Measurements from ENCODE around the gene TP53INP2. TPM values are rescaled to one million over a fixed set of nuclear protein-coding genes. Genes with fewer than 3 reads are reported as not detected.
"Not testable (repeated sequence)": the region's sequence is repeated elsewhere in the genome, so short reads cannot be mapped to it uniquely, and the experiment has no call there.

The TP53INP2 gene, protein sequence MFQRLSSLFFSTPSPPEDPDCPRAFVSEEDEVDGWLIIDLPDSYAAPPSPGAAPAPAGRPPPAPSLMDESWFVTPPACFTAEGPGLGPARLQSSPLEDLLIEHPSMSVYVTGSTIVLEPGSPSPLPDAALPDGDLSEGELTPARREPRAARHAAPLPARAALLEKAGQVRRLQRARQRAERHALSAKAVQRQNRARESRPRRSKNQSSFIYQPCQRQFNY
- total RNA-seq, result 1 to 10 TPM; 1.9 TPM

DNA sequence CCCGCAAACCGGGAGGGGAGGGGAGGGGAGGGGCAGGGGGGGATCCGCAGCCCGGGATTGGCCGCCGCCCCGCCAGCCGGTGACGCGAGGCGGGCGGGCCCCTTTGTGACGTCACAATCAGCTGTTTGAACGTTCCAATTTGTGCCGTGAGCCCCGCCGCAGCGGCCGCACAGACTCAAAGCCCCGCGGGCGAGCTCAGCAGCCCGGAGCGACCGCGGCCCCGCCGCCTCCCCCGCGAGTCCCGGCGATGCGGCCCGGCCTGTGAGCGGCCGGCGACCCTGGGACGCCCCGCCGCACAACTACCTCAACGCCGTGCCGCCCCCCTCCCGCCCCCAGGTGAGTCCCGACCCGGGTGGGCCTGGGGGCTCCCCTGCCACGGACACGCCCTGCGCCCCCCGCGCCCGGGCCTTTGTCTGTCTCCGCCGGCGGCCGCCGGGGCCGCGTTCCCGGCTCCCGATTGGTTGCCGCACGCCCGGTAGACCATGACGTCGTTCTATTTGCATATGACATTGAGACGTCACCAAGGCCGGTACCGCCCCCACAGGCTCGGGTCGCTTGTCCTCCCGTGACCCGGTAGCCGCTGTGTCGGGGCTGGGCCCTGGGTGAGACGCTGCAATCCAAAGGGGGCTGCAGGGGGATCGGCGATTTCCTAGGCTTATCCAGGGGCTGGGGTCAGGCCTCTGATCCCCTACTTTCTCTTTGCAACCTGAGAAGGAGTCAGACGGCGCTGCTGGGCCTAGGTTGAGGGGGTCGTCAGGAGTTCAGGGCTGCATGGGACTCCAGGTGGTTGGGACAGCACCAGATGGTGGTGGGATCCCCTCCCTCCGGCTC lies at the start of gene TP53INP2:
TP53INP2 (plus strand) TSS at position 168 of the 831 bp plus-strand sequence. CDS start 4,396 bp downstream, outside the sequence.
- Mint-ChIP-seq H3K9me3 (no peaks in the 10 kb centered on the region), H3K4me3 (peak within 1 kb of the TSS; percentile 90), H3K4me1 (ENCODE audit: low read depth) (peaks cover 10% of the 10 kb centered on the region), H3K36me3 (ENCODE audit: low read depth) (no peaks in the 10 kb centered on the region), H3K27ac (peak within 1 kb of the TSS; percentile 13), H3K27me3 (ENCODE audit: low read depth) (peaks cover 6% of the 10 kb centered on the region)
- CTCF ChIA-PET, result interaction anchor here (0.6 to 7.9 kb wide), 8 partner anchors 9 to 1527 kb away, joined by 3 to 52 read pairs (median 5); partner anchors contain the start of gene DYNLRB1
- intact Hi-C loops (cut with micrococcal nuclease), result loop anchor here (1.0 kb wide), 2 partner anchors 27 to 146 kb away; partner anchors contain the start of genes MAP1LC3A and PIGU
- peak; percentile 81 for DNase-seq

DNA sequence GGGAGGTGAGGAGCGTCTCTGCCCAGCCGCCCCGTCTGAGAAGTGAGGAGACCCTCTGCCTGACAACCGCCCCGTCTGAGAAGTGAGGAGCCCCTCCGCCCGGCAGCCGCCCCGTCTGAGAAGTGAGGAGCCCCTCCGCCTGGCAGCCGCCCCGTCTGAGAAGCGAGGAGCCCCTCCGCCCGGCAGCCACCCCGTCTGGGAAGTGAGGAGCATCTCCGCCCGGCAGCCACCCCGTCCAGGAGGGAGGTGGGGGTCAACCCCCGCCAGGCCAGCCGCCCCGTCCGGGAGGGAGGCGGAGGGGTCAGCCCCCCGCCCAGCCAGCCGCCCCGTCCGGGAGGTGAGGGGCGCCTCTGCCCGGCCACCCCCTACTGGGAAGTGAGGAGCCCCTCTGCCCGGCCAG lies 45.5 kb upstream of the TP53INP2 start:
- H3K27ac Mint-ChIP-seq; H3K27me3 Mint-ChIP-seq (ENCODE audit: low read depth); H3K4me3 Mint-ChIP-seq; CTCF ChIA-PET; H3K4me1 Mint-ChIP-seq (ENCODE audit: low read depth); H3K9me3 Mint-ChIP-seq; intact Hi-C loops (cut with micrococcal nuclease); DNase-seq; H3K36me3 Mint-ChIP-seq (ENCODE audit: low read depth): not testable (repeated sequence)

DNA sequence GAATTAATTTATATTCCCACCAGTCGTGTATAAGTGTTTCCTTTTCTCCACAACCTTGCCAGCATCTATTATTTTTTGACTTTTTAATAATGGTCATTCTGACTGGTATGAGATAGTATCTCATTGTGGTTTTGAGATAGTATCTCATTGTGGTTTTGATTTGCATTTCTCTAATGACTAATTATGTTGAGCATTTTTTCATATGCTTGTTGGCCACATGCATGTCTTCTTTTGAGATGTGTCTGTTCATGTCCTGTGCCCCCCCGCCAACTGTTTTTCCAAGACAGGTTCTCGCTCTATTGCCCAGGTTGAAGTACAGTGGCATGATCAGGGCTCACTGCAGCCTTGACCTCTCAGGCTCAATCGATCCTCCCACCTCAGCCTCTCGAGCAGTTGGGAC lies 42.3 kb upstream of the TP53INP2 start:
- H3K27ac Mint-ChIP-seq; intact Hi-C loops (cut with micrococcal nuclease); H3K4me1 Mint-ChIP-seq (ENCODE audit: low read depth); H3K9me3 Mint-ChIP-seq; H3K4me3 Mint-ChIP-seq; H3K27me3 Mint-ChIP-seq (ENCODE audit: low read depth); H3K36me3 Mint-ChIP-seq (ENCODE audit: low read depth); DNase-seq: not testable (repeated sequence)
- CTCF ChIA-PET, result interaction anchor here (0.6 kb wide), 1 partner anchor 12 kb away, joined by 3 read pairs; no protein-coding TSS in a partner anchor

DNA sequence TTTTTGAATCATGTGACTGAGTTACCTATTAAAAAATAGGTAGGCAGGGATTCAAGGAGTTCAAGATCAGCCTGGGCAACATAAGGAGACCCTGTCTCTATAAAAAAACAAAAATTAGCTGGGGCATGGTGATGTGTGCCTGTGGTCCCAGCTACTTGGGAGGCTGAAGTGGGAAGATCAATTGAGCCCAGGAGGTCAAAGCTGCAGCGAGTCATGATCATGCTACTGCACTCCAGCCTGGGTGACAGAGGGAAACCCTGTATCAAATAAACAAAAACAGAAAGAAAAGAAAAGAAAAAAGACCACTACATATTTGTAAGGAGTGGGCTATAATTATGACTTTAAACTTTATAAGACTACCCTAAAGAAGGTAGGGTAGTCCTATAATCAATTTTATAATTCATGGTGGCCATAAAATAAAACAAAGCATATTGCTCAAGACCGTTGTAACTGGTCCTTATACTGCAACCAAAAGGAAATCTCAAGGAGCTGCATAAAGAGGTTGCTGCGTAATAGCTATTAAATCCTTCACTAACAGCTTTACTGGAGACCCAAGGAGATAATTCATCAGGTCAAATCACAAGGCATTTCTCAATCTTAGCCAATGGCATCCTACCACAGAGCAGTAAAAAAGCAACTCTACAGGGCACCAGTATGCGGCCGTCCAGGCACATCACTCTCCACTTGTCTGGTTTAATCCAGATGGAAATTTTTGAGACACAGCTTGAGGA lies 40.8 kb upstream of the TP53INP2 start:
- H3K4me3 Mint-ChIP-seq, result no peak overlapping the region
- CTCF ChIA-PET, result interaction anchor here (0.6 kb wide), 1 partner anchor 569 kb away, joined by 5 read pairs; no protein-coding TSS in a partner anchor
- no peaks in the 10 kb centered on the region for H3K36me3 Mint-ChIP-seq (ENCODE audit: low read depth)
- no peaks in the 10 kb centered on the region for H3K27me3 Mint-ChIP-seq (ENCODE audit: low read depth)
- H3K27ac Mint-ChIP-seq, result no peak overlapping the region
- H3K9me3 Mint-ChIP-seq, result no peaks in the 10 kb centered on the region
- intact Hi-C loops (cut with micrococcal nuclease), result no loop called here
- peaks cover 6% of the 10 kb centered on the region for H3K4me1 Mint-ChIP-seq (ENCODE audit: low read depth)
- no peak for DNase-seq

DNA sequence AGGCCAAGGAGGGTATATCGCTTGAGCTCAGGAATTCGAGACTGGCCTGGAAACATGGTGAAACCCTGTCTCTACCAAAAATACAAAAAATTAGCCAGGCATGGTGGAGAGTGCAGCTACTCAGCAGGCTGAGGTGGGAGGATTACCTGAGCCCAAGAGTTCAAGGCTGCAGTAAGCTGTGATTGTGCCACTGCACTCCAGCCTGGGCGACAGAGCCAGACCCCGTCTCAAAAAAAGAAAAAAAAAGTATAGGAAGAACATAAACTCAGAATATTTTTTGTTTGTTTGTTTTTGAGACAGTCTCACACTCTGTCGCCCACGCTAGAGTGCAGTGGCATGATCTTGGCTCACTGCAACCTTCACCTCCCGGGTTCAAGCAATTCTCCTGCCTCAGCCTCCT lies 39.4 kb upstream of the TP53INP2 start:
- H3K4me1 Mint-ChIP-seq (ENCODE audit: low read depth); H3K27me3 Mint-ChIP-seq (ENCODE audit: low read depth); H3K36me3 Mint-ChIP-seq (ENCODE audit: low read depth); H3K27ac Mint-ChIP-seq; DNase-seq; H3K9me3 Mint-ChIP-seq; intact Hi-C loops (cut with micrococcal nuclease); H3K4me3 Mint-ChIP-seq: not testable (repeated sequence)
- CTCF ChIA-PET, result interaction anchor here (0.6 kb wide), 1 partner anchor 191 kb away, joined by 3 read pairs; no protein-coding TSS in a partner anchor

DNA sequence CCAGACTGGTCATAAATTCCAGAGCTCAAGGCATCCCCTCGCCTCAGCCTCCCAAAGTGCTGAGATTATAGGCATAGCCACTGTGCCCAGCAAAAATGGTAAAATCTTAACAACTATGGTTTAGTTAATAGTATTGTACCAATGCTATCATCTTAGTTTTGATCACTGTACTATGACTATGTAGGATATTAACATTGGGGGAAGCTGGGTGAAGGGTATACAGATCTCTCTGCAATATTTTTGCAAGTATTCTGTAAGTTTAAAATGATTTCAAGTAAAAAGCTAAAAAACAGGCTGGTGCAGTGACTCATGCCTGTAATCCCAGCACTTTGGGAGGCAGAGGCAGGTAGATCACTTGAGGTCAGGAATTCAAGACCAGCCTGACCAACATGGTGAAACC lies 35.0 kb upstream of the TP53INP2 start:
- intact Hi-C loops (cut with micrococcal nuclease), result no loop called here
- H3K4me3 Mint-ChIP-seq, result no peak overlapping the region

DNA sequence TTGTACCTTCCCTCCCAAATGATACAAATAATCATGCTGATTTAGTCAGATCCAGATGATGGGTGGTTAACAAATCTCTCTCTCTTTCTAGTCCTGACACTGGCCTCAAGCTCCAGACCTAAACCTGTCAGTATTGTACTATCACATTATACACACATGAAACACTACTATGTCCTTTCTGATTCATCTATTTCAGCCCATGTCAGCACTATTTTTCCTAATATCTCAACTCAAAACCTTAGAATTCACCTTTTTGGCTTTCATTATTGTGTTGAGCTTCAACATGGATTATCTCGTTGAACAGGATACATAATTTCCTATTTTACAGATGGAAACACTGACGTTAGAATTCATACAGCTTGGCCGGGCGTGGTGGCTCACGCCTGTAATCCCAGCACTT lies 30.7 kb upstream of the TP53INP2 start:
- H3K9me3 Mint-ChIP-seq, result no peaks in the 10 kb centered on the region
- no peak overlapping the region for H3K4me3 Mint-ChIP-seq
- peaks cover 23% of the 10 kb centered on the region for H3K4me1 Mint-ChIP-seq (ENCODE audit: low read depth)

More for the DNA sequence above, 35.0 kb upstream of the TP53INP2 start:
- Mint-ChIP-seq H3K27me3 (ENCODE audit: low read depth) (no peaks in the 10 kb centered on the region), H3K36me3 (ENCODE audit: low read depth) (no peaks in the 10 kb centered on the region), H3K4me1 (ENCODE audit: low read depth) (peaks cover 8% of the 10 kb centered on the region), H3K9me3 (no peaks in the 10 kb centered on the region), H3K27ac (no peak overlapping the region)
- CTCF ChIA-PET, result interaction anchor here (0.6 to 1.2 kb wide), 2 partner anchors 30 to 100 kb away, joined by 3 read pairs; no protein-coding TSS in a partner anchor
- no peak for DNase-seq

DNA sequence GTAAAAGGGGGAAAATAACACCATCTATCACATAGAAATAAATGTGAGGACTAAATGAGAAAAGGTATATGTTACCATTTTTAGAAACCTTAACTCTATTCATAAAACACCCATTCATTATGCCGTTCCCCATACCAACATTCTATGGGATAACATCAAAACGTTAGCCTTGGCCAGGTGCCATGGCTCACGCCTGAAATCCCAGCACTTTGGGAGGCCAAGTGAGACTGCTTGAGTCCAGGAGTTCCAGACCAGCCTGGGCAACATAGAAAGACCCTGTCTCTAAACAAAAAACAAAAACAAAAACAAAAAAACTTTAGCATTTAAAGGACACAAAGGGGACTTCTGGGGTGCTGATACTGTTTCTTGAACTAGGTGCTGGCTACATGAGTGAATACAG lies 28.6 kb upstream of the TP53INP2 start:
- CTCF ChIA-PET, result interaction anchor here (1.2 kb wide), 1 partner anchor 566 kb away, joined by 7 read pairs; no protein-coding TSS in a partner anchor
- H3K27ac Mint-ChIP-seq, result no peak overlapping the region
- DNase-seq, result no peak
- no peaks in the 10 kb centered on the region for H3K36me3 Mint-ChIP-seq (ENCODE audit: low read depth)
- no peaks in the 10 kb centered on the region for H3K9me3 Mint-ChIP-seq
- H3K4me3 Mint-ChIP-seq, result no peak overlapping the region
- intact Hi-C loops (cut with micrococcal nuclease), result loop anchor here (5.0 kb wide), 2 partner anchors 863 to 1183 kb away; partner anchors contain the start of genes CBFA2T2 and CHMP4B
- H3K4me1 Mint-ChIP-seq (ENCODE audit: low read depth), result peaks cover 27% of the 10 kb centered on the region
- H3K27me3 Mint-ChIP-seq (ENCODE audit: low read depth), result no peaks in the 10 kb centered on the region

More for the DNA sequence above, 30.7 kb upstream of the TP53INP2 start:
- CTCF ChIA-PET, result interaction anchor here (1.0 kb wide), 1 partner anchor 34 kb away, joined by 3 read pairs; no protein-coding TSS in a partner anchor
- H3K36me3 Mint-ChIP-seq (ENCODE audit: low read depth), result no peaks in the 10 kb centered on the region
- no peak overlapping the region for H3K27ac Mint-ChIP-seq
- no peaks in the 10 kb centered on the region for H3K27me3 Mint-ChIP-seq (ENCODE audit: low read depth)
- intact Hi-C loops (cut with micrococcal nuclease), result no loop called here
- no peak for DNase-seq

DNA sequence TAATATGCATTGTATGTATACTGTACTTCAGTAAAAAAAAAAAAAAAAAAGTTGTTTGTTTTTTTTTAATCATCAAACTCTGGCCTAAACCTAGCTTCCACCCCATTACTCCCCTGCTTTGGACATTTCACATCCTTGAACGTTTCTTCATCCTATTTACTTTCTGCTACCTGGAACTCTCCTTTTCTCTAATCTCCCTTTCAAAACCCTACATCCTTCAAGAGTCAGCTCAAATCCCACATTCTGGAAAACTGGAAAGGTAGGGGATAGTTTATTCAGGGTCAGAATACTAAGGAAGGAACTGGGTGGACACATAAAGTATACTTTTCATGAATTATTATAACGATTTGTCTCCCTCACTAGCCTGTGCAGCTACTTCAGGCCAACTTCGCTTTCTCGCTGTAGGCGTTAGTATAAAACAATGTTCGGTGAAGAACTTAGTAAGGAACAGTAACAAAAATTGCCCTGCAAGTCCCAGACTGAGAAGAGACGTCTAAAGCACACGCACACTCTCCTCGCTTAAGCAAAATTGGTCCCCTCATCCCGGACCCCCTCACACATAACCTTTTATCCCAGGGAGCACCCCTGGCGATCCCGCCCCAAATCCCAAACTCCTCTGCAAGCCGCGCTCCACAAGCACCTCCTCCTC lies 28.0 kb upstream of the TP53INP2 start:
- peak; percentile 4 for DNase-seq
- Mint-ChIP-seq H3K27ac (peak overlapping the region; percentile 90), H3K36me3 (ENCODE audit: low read depth) (no peaks in the 10 kb centered on the region), H3K4me1 (ENCODE audit: low read depth) (peaks cover 29% of the 10 kb centered on the region), H3K4me3 (peak overlapping the region; percentile 97), H3K27me3 (ENCODE audit: low read depth) (no peaks in the 10 kb centered on the region), H3K9me3 (no peaks in the 10 kb centered on the region)
- CTCF ChIA-PET, result interaction anchor here (1.2 kb wide), 1 partner anchor 565 kb away, joined by 7 read pairs; no protein-coding TSS in a partner anchor
- intact Hi-C loops (cut with micrococcal nuclease), result loop anchor here (2.0 to 5.0 kb wide), 4 partner anchors 159 to 1184 kb away; partner anchors contain the start of genes CBFA2T2, CHMP4B, DYNLRB1 and ITCH

DNA sequence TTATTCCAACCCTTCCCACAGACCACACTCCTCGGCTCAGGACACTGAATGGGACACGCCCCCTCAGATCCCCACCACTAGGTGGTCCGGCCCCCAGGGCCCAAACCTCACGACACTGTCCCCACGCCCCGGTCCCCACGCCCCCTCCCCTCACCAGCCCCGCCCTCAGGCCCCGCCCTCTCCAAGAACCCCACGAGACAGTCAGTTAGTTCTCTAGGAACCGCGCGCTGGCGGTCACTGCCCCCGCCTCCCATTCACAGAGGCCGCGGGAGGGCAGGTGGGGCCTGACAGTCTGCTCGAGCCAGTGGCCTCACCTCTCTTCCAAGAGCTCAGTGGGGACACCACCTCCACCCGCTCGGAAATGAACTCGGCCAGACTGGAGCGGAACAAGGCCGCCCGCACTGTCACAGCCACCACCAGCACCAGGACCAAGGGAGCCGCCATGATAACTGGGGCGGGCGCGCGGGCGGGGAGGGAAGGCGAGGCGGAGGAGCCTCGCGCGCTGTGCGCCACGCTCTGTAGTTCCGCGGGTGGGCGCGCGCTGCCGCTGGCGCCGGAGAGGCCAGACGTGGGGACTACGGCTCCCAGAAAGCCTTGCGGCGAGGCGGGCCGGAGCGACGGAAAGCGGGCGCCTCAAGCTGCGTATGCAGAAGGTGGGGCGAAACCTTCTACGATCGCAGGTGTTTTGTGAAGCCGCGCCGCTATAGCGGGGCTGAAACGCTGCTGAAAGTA lies 27.3 kb upstream of the TP53INP2 start, which contains the start of gene PIGU:
PIGU (minus strand) TSS at position 451 of the 732 bp plus-strand sequence; CDS start at position 444, 7 bp downstream.
- no peaks in the 10 kb centered on the region for H3K36me3 Mint-ChIP-seq (ENCODE audit: low read depth)
- H3K27ac Mint-ChIP-seq, result peak within 1 kb of the TSS; percentile 90

More for the DNA sequence above, 27.3 kb upstream of the TP53INP2 start, which contains the start of gene PIGU:
- peaks cover 29% of the 10 kb centered on the region for H3K4me1 Mint-ChIP-seq (ENCODE audit: low read depth)
- CTCF ChIA-PET, result interaction anchor here (0.6 to 0.9 kb wide), 2 partner anchors 147 to 365 kb away, joined by 3 to 4 read pairs; no protein-coding TSS in a partner anchor
- peak; percentile 97 for DNase-seq
- no peaks in the 10 kb centered on the region for H3K9me3 Mint-ChIP-seq
- H3K4me3 Mint-ChIP-seq, result peak within 1 kb of the TSS; percentile 97
- no peaks in the 10 kb centered on the region for H3K27me3 Mint-ChIP-seq (ENCODE audit: low read depth)
- intact Hi-C loops (cut with micrococcal nuclease), result loop anchor here (1.0 to 5.0 kb wide), 12 partner anchors 27 to 1185 kb away; partner anchors contain the start of genes ACSS2, AHCY, CBFA2T2 and CHMP4B

Data from activated naive CD4-positive, alpha-beta T cell treated with anti-CD3 and anti-CD28 coated beads for 36 hours (primary cell).